ENCODE measurements around the gene TRAIP. TPM values are rescaled to one million over a fixed set of nuclear protein-coding genes. Genes with fewer than 3 reads are reported as not detected.
A peak's percentile ranks its signal among the peaks of the same experiment; 100 is the strongest.
"Not testable (repeated sequence)": the region's sequence is repeated elsewhere in the genome, so short reads cannot be mapped to it uniquely, and the experiment has no call there.

TRAIP gene, protein sequence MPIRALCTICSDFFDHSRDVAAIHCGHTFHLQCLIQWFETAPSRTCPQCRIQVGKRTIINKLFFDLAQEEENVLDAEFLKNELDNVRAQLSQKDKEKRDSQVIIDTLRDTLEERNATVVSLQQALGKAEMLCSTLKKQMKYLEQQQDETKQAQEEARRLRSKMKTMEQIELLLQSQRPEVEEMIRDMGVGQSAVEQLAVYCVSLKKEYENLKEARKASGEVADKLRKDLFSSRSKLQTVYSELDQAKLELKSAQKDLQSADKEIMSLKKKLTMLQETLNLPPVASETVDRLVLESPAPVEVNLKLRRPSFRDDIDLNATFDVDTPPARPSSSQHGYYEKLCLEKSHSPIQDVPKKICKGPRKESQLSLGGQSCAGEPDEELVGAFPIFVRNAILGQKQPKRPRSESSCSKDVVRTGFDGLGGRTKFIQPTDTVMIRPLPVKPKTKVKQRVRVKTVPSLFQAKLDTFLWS
- total RNA-seq = 10 to 100 TPM in 1 of 4 donors, 1 to 10 TPM in 3; 1.5 to 17.4 (median 4.0) TPM

DNA sequence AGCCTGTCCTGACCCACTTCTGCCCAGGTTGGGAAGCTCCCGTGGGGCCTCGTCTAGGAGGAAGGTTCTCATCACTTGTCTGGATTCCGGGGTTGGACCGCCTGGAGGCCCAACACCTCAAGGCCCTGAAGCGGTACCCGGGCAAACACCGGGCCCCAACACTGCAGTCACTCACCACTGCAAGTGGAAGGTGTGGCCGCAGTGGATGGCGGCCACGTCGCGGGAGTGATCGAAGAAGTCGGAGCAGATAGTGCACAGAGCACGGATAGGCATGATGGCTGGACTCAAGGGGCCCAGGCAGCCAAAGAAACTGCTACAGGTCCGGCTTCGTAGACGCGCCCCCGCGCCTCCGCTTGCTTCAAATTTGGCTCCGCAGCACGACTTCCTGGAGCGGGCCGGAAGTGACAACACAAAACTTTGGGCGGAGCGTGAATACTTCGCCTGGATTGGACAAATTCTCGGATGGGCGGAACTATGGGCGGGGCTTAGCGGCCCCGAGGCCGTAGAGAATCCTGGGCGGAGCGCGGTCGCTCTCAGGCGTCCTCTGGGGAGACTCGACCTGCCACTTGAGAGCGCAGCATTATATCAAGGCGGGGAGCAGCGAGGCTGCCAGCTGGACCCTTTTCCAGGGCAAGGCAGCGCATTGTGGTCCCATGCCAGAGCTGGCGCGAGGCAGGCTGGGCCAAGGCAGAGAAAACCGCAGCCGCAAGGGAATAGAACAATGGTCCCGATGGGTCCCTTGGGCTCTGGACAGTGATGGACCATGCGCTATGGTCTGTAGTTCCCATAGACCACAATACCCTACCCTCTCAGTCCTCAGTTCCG, at the start of gene TRAIP:
Gene TRAIP (minus strand): TSS at position 384 of the 825 bp plus-strand sequence. CDS start 111 bp downstream, at position 273.
- Histone ChIP-seq H3K27ac (peak within 1 kb of the TSS; percentile 60 to 76), H3K4me1 (peaks cover 0 to 4% of the 10 kb centered on the region in 2 donors), H3K9me3 (no peaks in the 10 kb centered on the region), H3K4me3 (peak within 1 kb of the TSS; percentile 54 to 58), H3K27me3 (no peaks in the 10 kb centered on the region), H3K36me3 (no peaks in the 10 kb centered on the region)
- TF ChIP-seq, protein P1, sequence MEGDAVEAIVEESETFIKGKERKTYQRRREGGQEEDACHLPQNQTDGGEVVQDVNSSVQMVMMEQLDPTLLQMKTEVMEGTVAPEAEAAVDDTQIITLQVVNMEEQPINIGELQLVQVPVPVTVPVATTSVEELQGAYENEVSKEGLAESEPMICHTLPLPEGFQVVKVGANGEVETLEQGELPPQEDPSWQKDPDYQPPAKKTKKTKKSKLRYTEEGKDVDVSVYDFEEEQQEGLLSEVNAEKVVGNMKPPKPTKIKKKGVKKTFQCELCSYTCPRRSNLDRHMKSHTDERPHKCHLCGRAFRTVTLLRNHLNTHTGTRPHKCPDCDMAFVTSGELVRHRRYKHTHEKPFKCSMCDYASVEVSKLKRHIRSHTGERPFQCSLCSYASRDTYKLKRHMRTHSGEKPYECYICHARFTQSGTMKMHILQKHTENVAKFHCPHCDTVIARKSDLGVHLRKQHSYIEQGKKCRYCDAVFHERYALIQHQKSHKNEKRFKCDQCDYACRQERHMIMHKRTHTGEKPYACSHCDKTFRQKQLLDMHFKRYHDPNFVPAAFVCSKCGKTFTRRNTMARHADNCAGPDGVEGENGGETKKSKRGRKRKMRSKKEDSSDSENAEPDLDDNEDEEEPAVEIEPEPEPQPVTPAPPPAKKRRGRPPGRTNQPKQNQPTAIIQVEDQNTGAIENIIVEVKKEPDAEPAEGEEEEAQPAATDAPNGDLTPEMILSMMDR (IDR thresholded peaks at IDR 0.05) = peak in 1 of 4 experiments; percentile 10
- peak in 1 of 2 donors; percentile 64 for TF ChIP-seq POLR2A (IDR thresholded peaks at IDR 0.05)
- intact Hi-C loops (cut with DNase I; ENCODE audit: low total_unique reads) = no loop called here
- peak; percentile 94 to 96 for DNase-seq

DNA sequence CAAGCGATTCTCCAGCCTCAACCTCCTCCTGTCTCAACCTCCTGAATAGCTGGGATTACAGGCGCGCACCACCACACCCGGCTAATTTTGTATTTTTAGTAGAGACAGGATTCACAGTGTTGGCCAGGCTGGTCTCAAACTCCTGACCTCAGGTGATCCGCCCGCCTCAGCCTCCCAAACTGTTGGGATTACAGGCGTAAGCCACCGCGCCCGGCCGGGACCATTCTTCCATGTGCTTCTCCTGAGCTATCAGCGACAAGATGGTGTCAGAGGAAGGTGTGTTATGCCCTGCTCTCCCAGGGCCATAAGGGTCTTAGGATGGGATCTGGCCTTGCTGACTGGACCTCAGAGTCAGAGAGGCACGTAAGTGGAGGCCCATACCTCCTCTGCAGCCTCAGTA, 48.1 kb upstream of the TRAIP start:
- not testable (repeated sequence) for H3K4me3 ChIP-seq

DNA sequence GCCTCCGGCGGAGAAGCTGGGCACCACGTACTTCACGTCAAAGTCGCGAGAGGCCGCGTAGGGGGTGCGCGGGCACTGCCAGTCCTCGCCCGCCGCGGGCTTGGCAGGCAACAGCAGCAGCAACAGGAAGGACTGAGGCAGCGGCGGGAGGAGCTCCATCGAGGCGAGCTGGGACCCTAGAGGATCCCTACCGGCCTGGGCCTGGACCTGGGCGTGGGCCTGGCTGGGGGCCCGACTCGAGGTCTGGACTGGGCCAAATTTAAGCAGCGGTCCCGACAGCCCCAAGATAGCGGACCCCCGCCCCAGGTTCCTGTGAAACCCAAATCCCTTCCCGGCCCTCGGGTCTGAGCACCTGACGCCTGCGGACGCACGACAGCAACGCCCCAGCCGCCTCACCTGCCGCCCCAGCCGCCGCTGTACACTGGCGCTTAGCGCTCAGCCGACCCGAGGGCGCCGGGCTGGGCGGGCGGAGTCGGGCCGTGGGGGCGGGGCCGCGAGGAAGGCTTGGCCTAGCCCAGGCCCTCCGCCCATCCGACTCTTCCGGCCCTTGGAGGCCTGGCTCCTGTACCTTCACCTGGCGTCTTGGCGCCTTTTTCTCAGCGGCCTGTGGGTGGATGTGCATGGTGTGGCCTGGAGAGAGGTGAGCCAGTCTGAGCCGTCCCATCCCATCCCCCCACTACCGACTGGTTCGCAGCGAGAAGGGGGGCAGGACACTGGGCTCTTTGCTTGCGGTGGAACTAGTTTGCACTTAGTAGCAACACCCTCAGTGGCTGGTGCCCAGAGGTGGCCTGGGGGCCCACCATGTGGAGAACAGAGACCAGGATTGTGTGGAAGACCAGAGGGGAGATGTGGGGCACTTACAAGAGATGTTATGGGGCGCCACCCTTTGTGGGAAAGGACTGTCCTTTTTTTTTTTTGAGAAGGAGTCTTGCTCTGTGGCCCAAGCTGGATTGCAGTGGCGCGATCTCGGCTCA, 47.4 kb upstream of the TRAIP start, which contains the start of gene MST1R:
Gene MST1R (minus strand): TSS at position 423 of the 974 bp plus-strand sequence. CDS start 264 bp downstream, at position 159.
- H3K27me3 ChIP-seq = no peaks in the 10 kb centered on the region
- no peaks in the 10 kb centered on the region for H3K9me3 ChIP-seq
- H3K36me3 ChIP-seq = no peaks in the 10 kb centered on the region
- peak; percentile 54 to 71 for DNase-seq
- no peaks in the 10 kb centered on the region for H3K4me1 ChIP-seq
- intact Hi-C loops (cut with DNase I; ENCODE audit: low total_unique reads) = no loop called here
- peak within 1 kb of the TSS in 1 of 2 donors; percentile 30 for H3K4me3 ChIP-seq
- peak within 1 kb of the TSS in 1 of 2 donors; percentile 5 for H3K27ac ChIP-seq
- TF ChIP-seq, protein P1 (IDR thresholded peaks at IDR 0.05) = no peak
- peak in 1 of 2 donors; percentile 25 for TF ChIP-seq POLR2A (IDR thresholded peaks at IDR 0.05)

More for the DNA sequence above, 48.1 kb upstream of the TRAIP start:
- DNase-seq; H3K9me3 ChIP-seq; H3K27me3 ChIP-seq; H3K36me3 ChIP-seq; H3K4me1 ChIP-seq; intact Hi-C loops (cut with DNase I; ENCODE audit: low total_unique reads): not testable (repeated sequence)
- peak overlapping the region in 1 of 2 donors; percentile 5 for H3K27ac ChIP-seq

DNA sequence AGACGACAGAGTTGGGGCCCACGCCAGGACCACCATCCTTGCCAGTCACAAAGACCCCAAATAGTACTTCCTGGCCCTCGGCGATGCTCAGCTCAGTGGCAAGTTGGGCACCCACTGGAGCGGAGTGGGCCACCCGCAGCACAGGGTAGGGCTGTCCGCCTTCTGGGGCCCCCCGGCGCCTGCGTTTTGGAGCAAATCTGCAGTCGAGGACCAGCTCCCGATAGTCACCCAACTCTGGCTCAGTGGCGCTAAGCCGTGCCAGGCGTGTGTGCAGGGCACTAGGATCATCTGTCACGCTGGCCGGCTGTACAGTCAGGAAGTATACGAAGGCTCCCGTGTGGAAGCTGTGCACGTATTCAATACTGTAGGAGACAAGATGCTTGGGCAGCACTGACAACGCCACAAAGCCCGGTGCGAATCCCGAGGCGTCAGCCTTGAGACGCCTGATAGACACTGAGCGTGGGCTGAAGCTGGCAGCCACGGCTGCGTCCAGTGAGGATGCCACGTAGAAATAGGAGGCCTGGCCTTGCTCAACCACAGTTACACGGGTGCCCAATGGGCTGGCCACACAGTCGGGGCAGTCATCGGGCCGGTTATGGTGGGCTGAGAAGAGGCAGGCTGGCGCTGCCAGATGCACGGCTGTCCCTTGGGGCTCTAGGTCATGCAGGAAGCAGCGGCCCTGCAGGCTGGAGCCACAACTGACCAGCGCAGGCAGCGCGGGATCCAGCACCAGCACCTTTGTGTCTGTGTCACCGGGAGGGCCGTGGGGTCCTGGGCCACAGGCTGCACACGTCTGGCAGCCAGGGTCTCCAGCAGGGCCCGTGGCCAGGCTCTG, 46.4 kb upstream of the TRAIP start:
- no peaks in the 10 kb centered on the region for H3K4me1 ChIP-seq
- H3K27ac ChIP-seq = no peak overlapping the region
- H3K9me3 ChIP-seq = no peaks in the 10 kb centered on the region
- H3K4me3 ChIP-seq = no peak overlapping the region
- TF ChIP-seq, protein P1 (IDR thresholded peaks at IDR 0.05) = no peak
- no peak for TF ChIP-seq POLR2A (IDR thresholded peaks at IDR 0.05)
- H3K27me3 ChIP-seq = no peaks in the 10 kb centered on the region
- H3K36me3 ChIP-seq = no peaks in the 10 kb centered on the region
- intact Hi-C loops (cut with DNase I; ENCODE audit: low total_unique reads) = no loop called here
- no peak for DNase-seq
